CD14-positive monocyte (primary cell): ENCODE measurements around the gene GPC2. TPM values are rescaled to one million over a fixed set of nuclear protein-coding genes. Genes with fewer than 3 reads are reported as not detected.

Source experiments
- DNase-seq, 3 donors: peaks; one replicate each; pipeline ENCODE4 v3.0.0-alpha.2; 2011 to 2022
- H2AFZ ChIP-seq: 2 replicates; pipeline ENCODE4 v1.6.0; 2012; ENCODE audit warnings: mild to moderate bottlenecking, low read depth, low read length, inconsistent platforms; ENCODE audit not compliant: insufficient read depth, poor library complexity, severe bottlenecking
- H3K27ac ChIP-seq, 2 donors: 1 replicate in 1 of 2; 2 replicates in 1 of 2; pipeline ENCODE4 v1.5.1; 2012 to 2013; ENCODE audit warnings: low read length in 2 of 2, control low read depth in 1 of 2, inconsistent platforms in 1 of 2, low read depth in 1 of 2, mild to moderate bottlenecking in 1 of 2
- H3K27me3 ChIP-seq, 2 donors: one replicate each; pipeline versions ENCODE4 v1.6.0 to v1.6.1; 2011 to 2013; ENCODE audit warnings: low read length in 2 of 2; ENCODE audit not compliant: control insufficient read depth in 2 of 2, insufficient read depth in 2 of 2
- H3K36me3 ChIP-seq, 2 donors: replicated peaks in 1 of 2; 1 replicate in 1 of 2; 2 replicates in 1 of 2; pipeline versions ENCODE4 v1.5.1 to v1.6.1; 2012 to 2013; ENCODE audit warnings: low read length in 2 of 2, control low read depth in 1 of 2, inconsistent platforms in 1 of 2, mild to moderate bottlenecking in 1 of 2; ENCODE audit not compliant: insufficient read depth in 2 of 2, control insufficient read depth in 1 of 2
- H3K4me1 ChIP-seq, 2 donors: 1 replicate in 1 of 2; 2 replicates in 1 of 2; pipeline versions ENCODE4 v1.5.1 to v1.6.1; 2012 to 2013; ENCODE audit warnings: low read length in 2 of 2, control low read depth in 1 of 2, inconsistent platforms in 1 of 2, mild to moderate bottlenecking in 1 of 2, moderate library complexity in 1 of 2; ENCODE audit not compliant: insufficient read depth in 2 of 2, control insufficient read depth in 1 of 2
- H3K4me2 ChIP-seq: replicated peaks from 2 replicates; pipeline ENCODE3; 2012; ENCODE audit warnings: low read length, moderate library complexity, mild to moderate bottlenecking; ENCODE audit not compliant: poor library complexity, severe bottlenecking; ENCODE audit errors: extremely low read depth
- H3K4me3 ChIP-seq, 3 experiments: fragments of 200-600 bp in 1 of 3; sonication (generic) in 1 of 3; replicated peaks in 1 of 3; 1 replicate in 2 of 3; 2 replicates in 1 of 3; pipeline ENCODE4 v1.5.1; 2011 to 2013; ENCODE audit warnings: low read length in 3 of 3, mild to moderate bottlenecking in 3 of 3, control low read depth in 2 of 3, low read depth in 2 of 3, inconsistent platforms in 1 of 3, moderate library complexity in 1 of 3
- H3K79me2 ChIP-seq: 2 replicates; pipeline ENCODE4 v1.6.0; 2012; ENCODE audit warnings: mild to moderate bottlenecking, control low read depth, inconsistent platforms, low read length, moderate library complexity; ENCODE audit not compliant: insufficient read depth
- H3K9ac ChIP-seq: 2 replicates; pipeline ENCODE4 v1.6.0; 2017; ENCODE audit warnings: low read length, mild to moderate bottlenecking; ENCODE audit not compliant: insufficient read depth, poor library complexity, severe bottlenecking
- H3K9me3 ChIP-seq, 2 donors: replicated peaks in 1 of 2; 1 replicate in 1 of 2; 2 replicates in 1 of 2; pipeline versions ENCODE4 v1.5.1 to v1.6.1; 2012 to 2013; ENCODE audit warnings: low read length in 2 of 2, control low read depth in 1 of 2; ENCODE audit not compliant: control insufficient read depth in 1 of 2, insufficient read depth in 1 of 2
- H4K20me1 ChIP-seq: 2 replicates; pipeline ENCODE4 v1.6.0; 2012; ENCODE audit warnings: mild to moderate bottlenecking, low read length, control low read depth, moderate library complexity; ENCODE audit not compliant: insufficient read depth
- H3K27ac Mint-ChIP-seq, 7 donors: one replicate each; pipeline ENCODE4 v1.8.0; 2020; ENCODE audit warnings: mild to moderate bottlenecking in 7 of 7, mixed read lengths in 7 of 7, moderate library complexity in 6 of 7, inconsistent platforms in 2 of 7
- H3K27me3 Mint-ChIP-seq, 3 donors: one replicate each; pipeline ENCODE4 v1.8.0; 2021 to 2022; ENCODE audit warnings: low read depth in 3 of 3, mild to moderate bottlenecking in 3 of 3, mixed read lengths in 3 of 3, moderate library complexity in 3 of 3, inconsistent platforms in 1 of 3
- H3K36me3 Mint-ChIP-seq, 2 donors: one replicate each; pipeline ENCODE4 v1.8.0; 2020; ENCODE audit warnings: mixed read lengths in 2 of 2, inconsistent platforms in 1 of 2, mild to moderate bottlenecking in 1 of 2
- H3K4me1 Mint-ChIP-seq: one replicate; pipeline ENCODE4 v1.8.0; 2020; ENCODE audit warnings: mild to moderate bottlenecking, mixed read lengths
- H3K4me3 Mint-ChIP-seq, 2 donors: one replicate each; pipeline ENCODE4 v1.8.0; 2020; ENCODE audit warnings: mild to moderate bottlenecking in 2 of 2, mixed read lengths in 2 of 2, moderate library complexity in 1 of 2
- H3K9me3 Mint-ChIP-seq, 7 donors: one replicate each; pipeline ENCODE4 v1.8.0; 2020 to 2022; ENCODE audit warnings: mixed read lengths in 7 of 7, mild to moderate bottlenecking in 6 of 7, moderate library complexity in 6 of 7, inconsistent platforms in 2 of 7
- CTCF ChIP-seq: fragments of 200-600 bp; IDR thresholded peaks from one replicate; pipeline ENCODE4 v1.8.0; 2022; ENCODE audit warnings: antibody characterized with exemption, mild to moderate bottlenecking
- WGBS: methylation state at CpG from one replicate; pipeline ENCODE4 v1.1.5; 2013; ENCODE audit warnings: missing lambda C conversion rate; ENCODE audit not compliant: insufficient coverage; 5-methylcytosine and 5-hydroxymethylcytosine counted together
- intact Hi-C, 2 donors: fragments of 100-400 bp; cut with micrococcal nuclease; formaldehyde crosslinking; loops; one replicate each; pipeline versions ENCODE4 v1.15.0 to v1.15.1; 2023
- polyA plus RNA-seq, 3 donors: library from polyadenylated mRNA; depleted of rRNA in 1 of 3; unstranded in 2 of 3; stranded (reverse) in 1 of 3; fragments of 300-500 nt in 2 of 3; fragments of >200 nt in 1 of 3; fragmentation: Illumina TruSeq in 2 of 3; gene quantifications; 1 replicate in 2 of 3; 2 replicates in 1 of 3; pipeline ENCODE4 v1.2.3, GENCODE V29; 2012 to 2021

The GPC2 gene
- polyA plus RNA-seq, 3 donors = 0.91 TPM; not detected in 2

- H3K79me2 ChIP-seq = peaks cover 58% of the 10 kb centered on the region
- H3K9ac ChIP-seq = peak overlapping the region; percentile 86
- no peaks in the 10 kb centered on the region for H3K27me3 ChIP-seq
- intact Hi-C loops = no loop called here
- peak in 2 of 3 donors; percentile 39 to 61 for DNase-seq
- H4K20me1 ChIP-seq = peaks cover 55% of the 10 kb centered on the region
- Mint-ChIP-seq H3K36me3 (peaks cover 38 to 51% of the 10 kb centered on the region in 2 donors), H3K4me1 (peaks cover 50% of the 10 kb centered on the region), H3K4me3 (peak overlapping the region; percentile 78 to 91), H3K27me3 (peaks cover under 1 to 11% (median 10%) of the 10 kb centered on the region in 3 donors), H3K27ac (peak overlapping the region; percentile 75 to 92 (median 83)), H3K9me3 (no peaks in the 10 kb centered on the region)
- peak overlapping the region; percentile 64 to 95 (median 78) for H3K4me3 ChIP-seq
- H3K9me3 ChIP-seq = no peaks in the 10 kb centered on the region
- peaks cover 52 to 63% of the 10 kb centered on the region in 2 donors for H3K4me1 ChIP-seq
- H2AFZ ChIP-seq = peak overlapping the region; percentile 85
- H3K36me3 ChIP-seq = peaks cover 36 to 38% of the 10 kb centered on the region in 2 donors
- H3K27ac ChIP-seq = peak overlapping the region; percentile 32 to 79
- WGBS = 44% methylated on average over 17 of the region's 32 CpGs
- no peak for TF ChIP-seq CTCF
- H3K4me2 ChIP-seq = peak overlapping the region; percentile 94
Measured at GRCh38 chr7:100157334-100158228, 19.6 kb downstream of the GPC2 start.

- peak overlapping the region; percentile 78 to 91 for H3K4me3 Mint-ChIP-seq
- H3K27ac Mint-ChIP-seq = peak overlapping the region; percentile 75 to 92 (median 83)
- TF ChIP-seq CTCF = no peak
- H3K4me1 Mint-ChIP-seq = peaks cover 56% of the 10 kb centered on the region
- H3K36me3 Mint-ChIP-seq = peaks cover 39 to 52% of the 10 kb centered on the region in 2 donors
- H2AFZ ChIP-seq = no peak overlapping the region
- no peaks in the 10 kb centered on the region for H3K27me3 ChIP-seq
- H3K9ac ChIP-seq = peak overlapping the region; percentile 86
- peak overlapping the region in 2 of 3 experiments; percentile 64 to 95 for H3K4me3 ChIP-seq
- peaks cover 0 to 9% (median 5%) of the 10 kb centered on the region in 3 donors for H3K27me3 Mint-ChIP-seq
- peak overlapping the region; percentile 94 for H3K4me2 ChIP-seq
- peak overlapping the region; percentile 32 to 58 for H3K27ac ChIP-seq
- DNase-seq = no peak
- H3K79me2 ChIP-seq = peaks cover 60% of the 10 kb centered on the region
- peaks cover 36 to 38% of the 10 kb centered on the region in 2 donors for H3K36me3 ChIP-seq
- intact Hi-C loops = no loop called here
- no peaks in the 10 kb centered on the region for H3K9me3 ChIP-seq
- 75% methylated on average over 2 of the region's 5 CpGs for WGBS
- H4K20me1 ChIP-seq = peaks cover 55% of the 10 kb centered on the region
- H3K9me3 Mint-ChIP-seq = no peaks in the 10 kb centered on the region
- peaks cover 58 to 69% of the 10 kb centered on the region in 2 donors for H3K4me1 ChIP-seq
Measured at GRCh38 chr7:100157069-100157333, 20.2 kb downstream of the GPC2 start.
